Measurements from ENCODE around the gene LRMDA. TPM values are rescaled to one million over a fixed set of nuclear protein-coding genes. Genes with fewer than 3 reads are reported as not detected.

LRMDA gene
- total RNA-seq, 6 experiments from 2014 or later = 0.32 TPM; not detected in 5

GRCh38 chr10:76302481-76302880, 871.1 kb downstream of the LRMDA start:
- Mint-ChIP-seq H3K4me3 (no peak overlapping the region), H3K27ac (no peak overlapping the region; the same call in 1 of the 2 replicates), H3K4me1 (ENCODE audit: low read depth) (peaks cover 45% of the 10 kb centered on the region), H3K9me3 (no peaks in the 10 kb centered on the region), H3K36me3 (ENCODE audit: low read depth) (no peaks in the 10 kb centered on the region), H3K27me3 (ENCODE audit: insufficient read depth) (peaks cover 2% of the 10 kb centered on the region)
- TF ChIP-seq CTCF (IDR thresholded peaks at IDR 0.05) = no peak
- no peak for DNase-seq

- no peaks in the 10 kb centered on the region for H3K9me3 Mint-ChIP-seq
- peaks cover 2% of the 10 kb centered on the region for H3K27me3 Mint-ChIP-seq (ENCODE audit: insufficient read depth)
- no peak for DNase-seq
- no peak overlapping the region for H3K4me3 Mint-ChIP-seq
- peaks cover 4% of the 10 kb centered on the region for H3K36me3 Mint-ChIP-seq (ENCODE audit: low read depth)
- H3K27ac Mint-ChIP-seq = no peak overlapping the region; the same call in 1 of the 2 replicates
- TF ChIP-seq CTCF (IDR thresholded peaks at IDR 0.05) = no peak
- peaks cover 45% of the 10 kb centered on the region for H3K4me1 Mint-ChIP-seq (ENCODE audit: low read depth)
Measured at GRCh38 chr10:76302961-76303630, 871.7 kb downstream of the LRMDA start.

GRCh38 chr10:76303682-76304316, 872.4 kb downstream of the LRMDA start:
- Mint-ChIP-seq H3K27ac (no peak overlapping the region), H3K4me3 (no peak overlapping the region), H3K27me3 (ENCODE audit: insufficient read depth) (peaks cover 2% of the 10 kb centered on the region), H3K36me3 (ENCODE audit: low read depth) (peaks cover 7% of the 10 kb centered on the region), H3K4me1 (ENCODE audit: low read depth) (peaks cover 47% of the 10 kb centered on the region), H3K9me3 (no peaks in the 10 kb centered on the region)
- DNase-seq = peak; percentile 71
- TF ChIP-seq CTCF (IDR thresholded peaks at IDR 0.05) = peak; percentile 77

DNA sequence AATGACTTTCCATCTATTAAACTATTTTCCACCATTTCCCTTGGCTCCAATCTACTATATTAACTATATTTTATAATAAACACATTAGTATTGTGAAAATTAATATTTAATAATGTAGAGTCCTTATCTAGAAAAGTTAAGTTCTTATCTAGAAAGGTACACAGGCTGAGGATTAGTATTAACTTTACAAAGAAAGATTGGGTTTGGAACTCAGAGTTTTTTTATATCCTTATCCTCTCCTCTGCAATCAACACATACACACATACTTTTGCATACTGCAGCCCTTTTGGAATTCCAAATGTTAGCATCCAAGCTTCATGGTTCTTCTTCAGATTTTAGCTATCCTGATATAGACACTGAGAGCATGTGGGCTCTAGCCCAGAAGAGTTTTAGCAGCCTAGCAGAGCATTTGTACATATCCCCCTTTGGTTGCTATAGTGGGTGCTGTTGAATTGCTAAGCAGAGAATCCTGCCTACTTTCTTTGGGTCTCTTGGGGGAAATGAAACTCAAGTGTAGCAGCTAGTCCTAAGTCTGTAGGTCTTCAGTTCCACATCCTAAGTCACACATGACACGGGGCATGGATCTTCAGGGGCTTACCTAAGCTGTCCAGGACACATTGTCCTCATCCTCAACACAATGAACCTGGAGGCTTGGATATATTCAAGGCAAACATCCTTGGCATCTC, 874.6 kb downstream of the LRMDA start:
- Mint-ChIP-seq H3K4me3 (no peak overlapping the region), H3K27me3 (ENCODE audit: insufficient read depth) (peaks cover 2% of the 10 kb centered on the region), H3K9me3 (no peaks in the 10 kb centered on the region), H3K4me1 (ENCODE audit: low read depth) (peaks cover 55% of the 10 kb centered on the region), H3K36me3 (ENCODE audit: low read depth) (peaks cover 7% of the 10 kb centered on the region), H3K27ac (no peak overlapping the region)
- TF ChIP-seq CTCF (IDR thresholded peaks at IDR 0.05) = no peak
- DNase-seq = no peak

DNA sequence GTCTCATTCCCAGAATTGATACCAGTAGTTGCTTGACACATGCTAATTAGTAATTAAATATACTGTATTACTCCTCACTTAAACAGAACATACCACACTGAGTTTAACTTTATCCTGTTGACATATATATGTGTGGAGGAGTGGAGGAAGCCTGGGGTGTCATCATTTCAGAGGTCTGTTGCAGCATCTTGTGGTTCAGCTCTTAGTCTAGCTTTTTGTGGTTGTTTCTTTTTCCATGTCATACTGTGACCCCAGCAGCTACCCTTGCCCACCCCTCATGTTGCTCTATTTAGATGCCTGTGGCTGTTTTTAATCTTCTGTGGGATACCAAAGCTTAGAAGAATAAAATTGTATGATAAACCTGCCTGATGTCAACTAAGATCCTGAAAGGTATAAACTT, 875.4 kb downstream of the LRMDA start:
- no peak overlapping the region for H3K27ac Mint-ChIP-seq
- no peaks in the 10 kb centered on the region for H3K9me3 Mint-ChIP-seq
- H3K4me3 Mint-ChIP-seq = no peak overlapping the region
- peaks cover 7% of the 10 kb centered on the region for H3K36me3 Mint-ChIP-seq (ENCODE audit: low read depth)
- TF ChIP-seq CTCF (IDR thresholded peaks at IDR 0.05) = no peak
- no peak for DNase-seq
- peaks cover 60% of the 10 kb centered on the region for H3K4me1 Mint-ChIP-seq (ENCODE audit: low read depth)
- peaks cover 2% of the 10 kb centered on the region; the same call in 1 of the 2 replicates for H3K27me3 Mint-ChIP-seq (ENCODE audit: insufficient read depth)
